Measurements from ENCODE around the gene ABCG2.

The ABCG2 gene

DNA sequence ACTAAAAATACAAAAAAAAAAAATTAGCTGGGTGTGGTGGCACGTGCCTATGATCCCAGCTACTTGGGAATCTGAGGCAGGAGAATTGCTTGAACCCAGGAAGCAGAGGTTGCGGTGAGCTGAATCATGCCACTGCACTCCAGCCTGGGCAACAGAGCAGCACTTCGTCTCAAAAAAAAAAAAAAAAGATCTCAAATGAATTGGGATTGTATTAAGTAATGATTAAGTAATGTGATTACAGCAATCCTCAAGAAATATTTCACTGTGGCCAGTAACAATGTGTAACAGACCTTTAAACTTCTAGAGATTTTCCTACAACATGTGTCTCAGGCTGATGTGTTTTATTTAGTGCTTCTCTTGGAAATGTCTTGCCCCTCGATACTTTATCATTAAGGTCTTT lies 104.2 kb downstream of the ABCG2 start:
- no peak for DNase-seq (ENCODE audit: low read depth)
- no peak overlapping the region for H3K4me3 ChIP-seq (ENCODE audit: low read depth, low read length)
- TF ChIP-seq, protein P1, sequence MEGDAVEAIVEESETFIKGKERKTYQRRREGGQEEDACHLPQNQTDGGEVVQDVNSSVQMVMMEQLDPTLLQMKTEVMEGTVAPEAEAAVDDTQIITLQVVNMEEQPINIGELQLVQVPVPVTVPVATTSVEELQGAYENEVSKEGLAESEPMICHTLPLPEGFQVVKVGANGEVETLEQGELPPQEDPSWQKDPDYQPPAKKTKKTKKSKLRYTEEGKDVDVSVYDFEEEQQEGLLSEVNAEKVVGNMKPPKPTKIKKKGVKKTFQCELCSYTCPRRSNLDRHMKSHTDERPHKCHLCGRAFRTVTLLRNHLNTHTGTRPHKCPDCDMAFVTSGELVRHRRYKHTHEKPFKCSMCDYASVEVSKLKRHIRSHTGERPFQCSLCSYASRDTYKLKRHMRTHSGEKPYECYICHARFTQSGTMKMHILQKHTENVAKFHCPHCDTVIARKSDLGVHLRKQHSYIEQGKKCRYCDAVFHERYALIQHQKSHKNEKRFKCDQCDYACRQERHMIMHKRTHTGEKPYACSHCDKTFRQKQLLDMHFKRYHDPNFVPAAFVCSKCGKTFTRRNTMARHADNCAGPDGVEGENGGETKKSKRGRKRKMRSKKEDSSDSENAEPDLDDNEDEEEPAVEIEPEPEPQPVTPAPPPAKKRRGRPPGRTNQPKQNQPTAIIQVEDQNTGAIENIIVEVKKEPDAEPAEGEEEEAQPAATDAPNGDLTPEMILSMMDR (IDR thresholded peaks at IDR 0.05; ENCODE audit: control insufficient read depth, extremely low read depth, insufficient read depth) = no peak

DNA sequence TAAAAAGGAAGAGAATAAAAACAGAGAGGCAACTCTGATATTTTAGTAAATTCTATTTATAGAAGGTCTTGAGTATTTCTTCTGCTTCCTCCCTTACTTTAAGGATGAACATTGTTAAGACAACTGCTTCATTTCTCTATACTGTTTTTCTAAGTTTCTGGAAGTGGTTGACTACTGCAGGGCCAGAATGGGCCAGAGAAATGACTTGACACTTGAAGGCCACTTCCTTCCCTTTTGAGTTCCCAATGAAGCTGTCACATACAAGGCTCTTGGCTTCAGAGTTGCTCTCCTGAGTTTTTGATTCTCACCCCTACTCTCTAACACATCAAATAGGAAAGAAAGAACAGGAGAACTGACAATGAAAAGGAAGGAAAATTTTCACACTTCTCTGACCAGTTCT lies 113.4 kb downstream of the ABCG2 start:
- DNase-seq (ENCODE audit: low read depth) = no peak
- TF ChIP-seq, protein P1 (IDR thresholded peaks at IDR 0.05; ENCODE audit: control insufficient read depth, extremely low read depth, insufficient read depth) = no peak
- H3K4me3 ChIP-seq (ENCODE audit: low read depth, low read length) = no peak overlapping the region

DNA sequence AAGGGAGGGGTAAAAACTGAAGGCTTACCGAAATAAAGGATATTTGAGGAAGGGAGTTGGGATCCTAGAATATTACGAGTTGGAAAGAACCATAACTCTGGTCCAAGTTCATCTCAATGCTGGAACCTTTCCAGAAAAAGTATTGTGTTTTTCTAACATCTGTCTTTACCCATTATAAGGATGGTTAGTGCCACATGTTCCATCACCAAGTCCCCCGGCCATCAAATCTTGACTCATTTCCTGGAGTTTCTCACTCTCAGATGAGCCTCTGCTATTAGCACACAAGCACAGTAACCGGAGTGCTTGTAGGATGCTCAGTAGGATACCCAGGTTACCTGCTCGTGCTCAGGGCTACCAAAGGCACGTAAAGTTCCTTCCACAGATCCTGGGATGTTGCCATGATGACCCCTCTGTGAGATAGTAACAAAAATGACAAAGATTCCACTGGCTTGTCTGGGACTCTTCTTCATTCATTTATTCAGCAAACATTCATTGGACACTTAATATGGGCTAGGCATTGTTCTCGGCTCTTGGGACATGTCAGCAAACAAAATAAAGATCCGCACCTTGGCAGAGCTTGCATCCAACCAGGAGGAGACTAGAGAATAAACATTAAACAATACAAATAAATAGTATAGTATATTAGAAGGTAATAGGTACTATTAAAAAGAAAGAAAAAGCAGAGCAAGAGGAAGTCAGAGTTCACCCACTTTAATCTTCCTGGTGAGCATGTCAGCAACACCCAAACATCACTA lies 114.7 kb downstream of the ABCG2 start:
- DNase-seq (ENCODE audit: low read depth) = peak; percentile 95
- H3K4me3 ChIP-seq (ENCODE audit: low read depth, low read length) = no peak overlapping the region
- TF ChIP-seq, protein P1 (IDR thresholded peaks at IDR 0.05; ENCODE audit: control insufficient read depth, extremely low read depth, insufficient read depth) = no peak

DNA sequence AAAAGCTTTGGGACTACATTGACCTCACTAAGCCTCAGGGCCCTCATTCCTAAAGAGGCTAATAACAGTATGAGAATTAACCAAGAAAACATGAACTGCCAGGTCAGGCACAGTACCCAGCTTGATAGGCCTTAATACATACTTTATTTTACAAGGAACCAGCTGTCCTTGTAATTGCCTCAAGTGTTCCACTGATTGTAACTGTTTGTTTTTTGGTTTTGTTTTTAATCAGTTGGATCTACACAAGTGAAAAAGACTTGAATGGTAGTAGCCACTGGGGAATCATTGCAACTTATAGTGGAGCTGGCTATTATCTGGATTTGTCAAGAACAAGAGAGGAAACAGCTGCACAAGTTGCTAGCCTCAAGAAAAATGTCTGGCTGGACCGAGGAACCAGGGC lies 115.4 kb downstream of the ABCG2 start:
- TF ChIP-seq, protein P1 (IDR thresholded peaks at IDR 0.05; ENCODE audit: control insufficient read depth, extremely low read depth, insufficient read depth) = no peak
- peak; percentile 80 for DNase-seq (ENCODE audit: low read depth)

DNA sequence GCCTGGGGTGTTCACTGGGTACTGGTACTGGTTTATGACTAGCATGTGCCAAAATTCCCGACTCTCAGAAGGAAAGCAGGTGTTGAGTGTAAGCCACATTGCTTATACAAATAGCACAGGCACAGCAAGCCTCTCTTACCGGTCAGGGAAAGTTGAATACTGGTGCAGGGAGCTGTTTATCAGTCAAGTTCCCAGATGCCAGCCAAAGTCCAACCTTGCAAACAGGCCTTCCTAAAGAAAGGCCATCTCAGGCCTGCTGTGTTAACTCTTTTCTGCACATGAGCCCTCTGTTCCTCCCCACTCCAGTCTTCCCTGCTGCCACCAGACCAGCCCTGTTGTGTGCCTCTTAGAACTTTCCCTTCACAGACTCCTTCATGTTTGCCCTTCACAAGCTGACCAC lies 116.8 kb downstream of the ABCG2 start:
- DNase-seq (ENCODE audit: low read depth) = peak; percentile 81
- TF ChIP-seq, protein P1 (IDR thresholded peaks at IDR 0.05; ENCODE audit: control insufficient read depth, extremely low read depth, insufficient read depth) = no peak

More for the DNA sequence above, 115.4 kb downstream of the ABCG2 start:
- no peak overlapping the region for H3K4me3 ChIP-seq (ENCODE audit: low read depth, low read length)

DNA sequence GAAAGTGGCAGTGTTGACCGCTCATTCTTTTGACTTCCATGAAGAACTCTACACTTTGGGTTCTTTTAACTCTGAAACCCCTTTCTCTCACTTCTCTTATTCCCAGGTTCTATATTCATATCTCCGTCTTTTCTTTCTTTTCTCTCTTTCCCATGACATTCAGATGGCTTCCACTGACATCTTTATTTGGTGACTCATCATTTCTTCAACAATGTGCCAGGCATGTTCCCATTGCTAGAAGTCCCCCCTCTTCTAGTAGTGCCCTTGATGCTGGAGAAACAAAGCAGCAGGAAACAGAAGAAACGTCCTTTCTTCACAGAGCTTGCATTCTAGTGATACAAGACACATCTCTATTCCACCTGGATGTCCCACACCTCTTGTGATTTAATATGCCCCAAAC lies 117.7 kb downstream of the ABCG2 start:
- DNase-seq (ENCODE audit: low read depth) = no peak
- TF ChIP-seq, protein P1 (IDR thresholded peaks at IDR 0.05; ENCODE audit: control insufficient read depth, extremely low read depth, insufficient read depth) = no peak

More for the DNA sequence above, 116.8 kb downstream of the ABCG2 start:
- no peak overlapping the region for H3K4me3 ChIP-seq (ENCODE audit: low read depth, low read length)

More for the DNA sequence above, 117.7 kb downstream of the ABCG2 start:
- no peak overlapping the region for H3K4me3 ChIP-seq (ENCODE audit: low read depth, low read length)
